Keratinocyte (primary cell): ENCODE results near the gene STEAP1B.

ENCODE experiments used
- CTCF ChIP-seq, 3 experiments: IDR thresholded peaks in 1 of 3; conservative IDR thresholded peaks in 1 of 3; optimal IDR thresholded peaks in 1 of 3; 2 replicates in 2 of 3; 3 replicates in 1 of 3; pipeline versions ENCODE3 to v1.5.1; 2011; ENCODE audit warnings: low read length in 3 of 3, mild to moderate bottlenecking in 3 of 3, moderate library complexity in 2 of 3, control low read depth in 1 of 3, inconsistent platforms in 1 of 3; ENCODE audit not compliant: insufficient read depth in 2 of 3; ENCODE audit errors: extremely low read depth in 1 of 3
- EZH2 ChIP-seq: IDR thresholded peaks from one replicate; pipeline ENCODE4 v1.6.1; 2012; ENCODE audit warnings: inconsistent platforms, mild to moderate bottlenecking, low read length, moderate library complexity

- TF ChIP-seq CTCF (optimal IDR thresholded peaks at IDR 0.05 in 1 of 3, IDR thresholded peaks at IDR 0.05 in 1 of 3, conservative IDR thresholded peaks at IDR 0.05 in 1 of 3; ENCODE audit: extremely low read depth in 1 of 3, insufficient read depth in 2 of 3, low read length in 3 of 3) (no peak), EZH2 (no peak)
Measured at GRCh38 chr7:22417841-22418240, 82.1 kb downstream of the STEAP1B start.
